NCI-H2227 (cell line): ENCODE results near the gene CTSW.

Experiments used
- DNase-seq: peaks from one replicate; lab custom pipeline; 2025; ENCODE audit not compliant: unreplicated experiment; lab: John Stamatoyannopoulos, UW

Gene CTSW

DNA sequence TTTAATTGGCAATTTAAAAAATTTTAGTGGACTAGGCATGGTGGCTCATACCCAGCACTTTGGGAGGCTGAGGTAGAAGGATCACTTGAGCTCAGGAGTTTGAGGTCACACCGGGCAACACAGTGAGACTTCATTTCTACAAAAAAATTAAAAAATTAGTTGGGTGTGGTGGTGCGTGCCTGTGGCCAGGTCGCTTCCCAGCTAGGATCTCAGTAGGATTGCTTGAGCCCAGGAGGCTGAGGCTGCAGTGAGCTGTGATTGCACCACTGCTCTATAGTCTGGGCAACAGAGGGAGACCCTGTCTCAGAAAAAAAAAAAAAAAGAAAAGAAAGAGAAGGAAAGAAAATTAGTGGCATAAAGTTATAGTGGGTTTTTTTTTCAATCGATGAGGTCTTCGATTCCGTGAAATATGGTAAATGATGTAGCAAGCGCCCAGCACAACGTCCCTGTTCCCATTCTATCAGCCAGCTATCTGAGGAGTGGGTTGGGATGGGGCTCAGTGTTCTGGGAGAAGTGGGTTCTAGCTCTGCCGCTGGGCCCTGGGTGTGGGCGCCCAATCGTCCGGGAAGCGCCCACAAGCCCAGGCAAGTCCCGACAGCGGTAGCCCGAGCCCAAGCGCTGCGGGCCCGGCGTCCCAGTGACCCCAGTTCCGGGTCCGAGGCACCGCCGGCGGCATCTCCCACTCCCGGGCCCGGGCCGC lies 19.2 kb downstream of the CTSW start:
- DNase-seq = no peak

- peak; percentile 22 for DNase-seq
Measured at GRCh38 chr11:65899356-65900124, 19.9 kb downstream of the CTSW start.

DNA sequence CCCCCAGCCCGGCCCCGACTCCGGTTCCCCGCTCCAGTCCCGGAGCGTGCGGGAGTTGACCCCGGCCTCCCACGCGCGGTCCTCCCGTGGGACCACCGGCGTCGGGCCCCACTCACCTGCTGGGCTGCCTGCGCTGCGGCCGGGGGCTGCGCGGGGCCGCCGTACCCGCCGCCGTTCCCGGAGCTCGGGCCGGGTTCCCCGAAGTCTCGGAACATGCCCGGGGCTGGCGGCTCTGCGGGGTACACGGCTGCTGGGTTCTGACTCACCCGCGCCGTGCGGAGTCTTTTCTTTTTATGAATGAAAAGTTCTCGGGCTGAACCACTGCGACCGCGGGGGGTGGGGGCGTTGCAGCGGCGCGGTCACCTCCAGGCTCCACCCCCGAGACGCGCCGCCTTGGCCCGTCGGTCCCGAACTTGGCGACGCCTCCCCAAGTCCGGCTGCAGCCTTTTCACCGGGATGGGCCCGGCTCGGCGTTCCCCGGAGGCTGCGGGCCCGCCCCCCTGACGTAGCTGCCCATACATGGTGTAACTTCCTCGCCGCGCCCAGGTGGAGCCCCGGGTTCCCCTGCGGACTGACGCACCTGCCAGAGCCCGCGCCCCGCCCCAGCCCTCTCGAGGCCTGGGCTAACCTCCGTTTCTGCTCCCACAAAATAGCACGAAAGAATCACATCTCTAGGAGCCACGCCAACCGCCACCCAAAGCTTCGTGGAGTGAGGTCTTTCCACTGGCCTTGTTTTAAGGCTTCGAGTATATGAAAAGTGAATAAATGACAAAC lies 20.7 kb downstream of the CTSW start, which contains the start of gene FOSL1:
Gene FOSL1 (minus strand): TSS at position 264 of the 774 bp plus-strand sequence. CDS start 49 bp downstream, at position 215.
- DNase-seq = peak; percentile 79

DNA sequence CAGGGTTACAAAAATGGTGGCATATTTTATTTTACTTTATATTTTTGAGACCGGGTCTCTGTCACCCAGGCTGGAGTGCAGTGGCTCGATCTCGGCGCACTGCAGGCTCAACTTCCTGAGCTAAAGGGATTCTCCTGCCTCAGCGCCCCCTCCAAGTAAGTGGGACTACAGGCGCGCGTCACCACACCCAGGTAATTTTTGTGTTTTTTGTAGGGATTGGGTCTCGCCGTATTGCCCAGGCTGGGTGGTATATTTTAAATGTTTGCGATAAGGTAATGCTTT lies 21.2 kb downstream of the CTSW start:
- DNase-seq = no peak

DNA sequence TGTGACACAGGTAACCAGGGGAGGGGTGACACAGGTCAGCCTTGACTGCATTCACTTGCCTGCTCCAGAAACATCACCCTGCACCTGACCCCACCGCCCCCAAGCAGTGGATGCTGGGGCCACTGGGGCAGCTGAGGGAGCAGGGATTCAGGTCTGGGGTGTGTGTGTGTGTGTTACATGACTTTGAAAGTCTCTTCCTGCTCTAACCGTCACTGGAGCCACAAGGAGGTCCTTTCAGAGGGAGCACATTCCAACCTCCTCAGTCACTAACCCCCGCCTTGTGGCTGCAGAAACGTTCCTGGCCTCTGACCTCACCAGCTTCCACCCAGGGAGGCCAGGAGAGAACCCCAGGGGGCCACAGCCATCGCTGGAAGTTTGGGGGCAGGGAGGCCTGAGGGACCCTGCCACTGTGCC lies 23.4 kb downstream of the CTSW start:
- no peak for DNase-seq

- no peak for DNase-seq
Measured at GRCh38 chr11:65903715-65904114, 24.1 kb downstream of the CTSW start.

- no peak for DNase-seq
Measured at GRCh38 chr11:65906602-65907001, 27.0 kb downstream of the CTSW start.

DNA sequence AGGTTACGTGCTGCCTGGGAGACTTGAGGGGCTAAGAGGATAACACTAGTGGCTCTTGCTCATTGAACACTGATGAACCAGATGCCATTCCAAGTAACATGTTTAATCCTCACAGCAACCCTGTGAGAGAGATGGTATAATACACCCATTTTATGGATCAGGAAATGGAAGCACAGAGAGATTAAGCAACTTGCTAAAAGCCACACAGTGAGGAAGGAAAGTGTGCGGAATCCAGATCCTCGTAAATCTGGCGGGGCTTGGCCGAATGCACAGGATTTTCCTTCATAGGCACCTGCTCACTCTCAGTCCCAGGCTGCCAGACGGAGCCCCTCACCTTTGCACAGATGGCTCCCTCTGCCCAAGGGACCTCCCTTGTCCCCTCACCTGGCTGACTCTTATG lies 28.2 kb downstream of the CTSW start:
- DNase-seq = no peak

DNA sequence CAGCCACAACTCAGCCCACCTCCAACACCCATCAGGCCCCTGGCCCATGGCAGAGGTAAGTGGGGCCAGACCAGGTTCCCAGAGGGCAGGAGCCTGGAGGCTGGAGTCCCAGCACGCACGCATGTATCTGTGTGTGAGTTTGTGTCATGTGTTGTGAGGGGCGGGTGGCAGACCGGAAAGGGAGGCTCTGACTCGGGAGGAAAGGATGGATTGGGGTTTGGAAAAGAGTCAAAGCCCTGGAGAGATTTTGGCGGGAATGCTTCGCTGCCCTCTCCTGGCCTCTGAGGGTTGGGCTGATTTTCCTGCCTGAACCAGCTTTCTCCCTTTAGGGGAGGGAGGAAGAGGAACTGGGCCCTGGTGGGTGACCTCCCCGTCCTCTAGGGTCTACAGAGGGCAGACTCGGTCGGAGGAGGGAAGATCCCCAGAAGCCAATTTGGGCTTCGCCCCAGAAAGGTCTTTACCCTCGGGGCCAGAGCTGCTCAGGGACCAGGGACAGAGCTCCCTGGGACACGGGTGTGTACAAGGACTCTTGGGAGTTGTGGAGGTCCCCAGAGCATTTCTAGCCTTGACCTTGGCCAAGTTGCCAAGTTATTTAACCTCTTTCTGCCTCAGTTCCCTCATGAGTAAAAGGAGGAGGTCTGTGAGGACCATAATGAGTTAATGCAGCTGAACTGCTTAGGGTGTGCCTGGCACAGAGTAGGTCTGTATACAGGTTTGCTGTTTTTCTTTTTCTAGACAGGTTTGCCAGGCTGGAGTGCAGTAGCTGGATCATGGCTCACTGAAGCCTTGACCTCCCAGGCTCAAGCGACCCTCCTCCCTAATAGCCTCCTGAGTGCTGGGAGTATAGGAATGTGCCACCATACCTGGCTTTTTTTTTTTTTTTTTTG lies 32.3 kb downstream of the CTSW start:
- DNase-seq = peak; percentile 65

DNA sequence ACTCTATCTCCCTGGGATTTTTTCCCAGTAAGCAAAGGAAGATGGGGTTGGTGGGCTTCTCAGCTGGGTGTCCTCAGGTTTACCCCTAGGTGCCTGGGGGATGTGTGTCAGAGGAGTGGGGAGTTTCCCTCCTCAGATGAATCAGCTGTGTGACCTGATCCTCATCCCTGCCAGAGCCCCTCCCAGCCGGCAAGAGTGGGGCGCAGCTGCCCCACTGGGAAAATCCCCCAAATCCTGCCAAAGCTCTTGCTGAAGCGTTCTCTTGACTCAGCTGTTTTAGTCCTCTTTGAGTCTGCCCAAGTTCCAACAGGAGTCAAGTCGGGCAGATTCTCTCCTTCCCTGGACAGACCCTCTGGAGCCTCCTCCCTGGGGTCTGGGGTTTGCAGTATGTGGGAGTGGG lies 33.2 kb downstream of the CTSW start:
- no peak for DNase-seq

DNA sequence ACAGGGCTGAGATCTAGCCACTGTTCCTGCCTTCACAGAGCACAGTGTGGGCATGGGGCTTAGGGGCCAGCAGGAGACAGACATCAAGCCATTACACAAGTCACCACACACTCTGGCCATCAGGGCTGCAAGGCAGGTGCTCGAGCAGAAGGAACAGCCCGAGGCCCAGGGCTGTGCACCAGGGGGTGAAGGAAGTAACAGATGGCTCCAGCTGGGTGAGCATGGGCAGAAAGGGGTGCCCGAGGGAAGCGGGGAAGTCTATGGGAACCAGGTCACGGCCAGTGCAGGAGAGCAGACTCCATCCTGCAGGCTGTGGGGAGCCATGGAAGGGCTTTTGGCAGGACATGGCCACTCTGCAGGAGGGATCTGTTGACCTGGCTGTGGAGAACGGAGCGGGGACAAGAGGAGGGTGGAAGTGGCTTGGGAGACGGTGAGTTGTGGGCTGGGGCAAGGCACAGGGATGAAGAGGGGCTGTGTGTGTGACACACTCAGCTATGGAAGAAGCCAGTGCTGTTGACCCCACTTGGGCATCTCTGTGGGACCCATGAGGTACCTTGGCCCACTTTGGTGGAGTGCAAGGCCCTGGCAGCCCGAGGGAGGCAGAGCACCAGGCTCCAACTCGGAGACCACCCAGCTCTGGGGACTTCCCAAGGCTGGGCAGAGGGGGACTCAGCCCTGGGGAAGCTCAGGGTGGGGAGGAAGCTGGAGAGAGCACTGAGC lies 35.6 kb downstream of the CTSW start:
- no peak for DNase-seq

DNA sequence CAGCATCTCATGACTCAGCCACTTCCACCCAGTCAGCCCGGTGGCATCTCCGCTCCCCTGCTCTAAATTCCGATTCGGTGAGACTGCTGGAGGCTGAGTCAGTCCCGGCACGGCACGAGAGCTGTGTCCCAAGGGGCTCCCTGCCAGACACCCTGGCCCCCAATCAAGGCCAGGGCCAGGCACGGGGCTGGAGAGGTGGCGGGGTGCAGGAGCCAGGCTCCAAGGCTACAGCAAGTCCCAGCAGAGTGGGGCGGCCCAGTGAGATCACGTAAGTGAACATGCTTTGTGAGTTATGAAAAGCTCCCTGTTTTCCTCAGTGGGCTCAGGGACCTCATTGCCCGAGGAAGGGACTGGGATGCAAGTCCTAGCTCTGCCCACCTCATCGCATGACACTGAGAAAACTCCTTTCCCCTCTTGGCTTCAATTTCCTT lies 36.2 kb downstream of the CTSW start:
- DNase-seq = no peak

DNA sequence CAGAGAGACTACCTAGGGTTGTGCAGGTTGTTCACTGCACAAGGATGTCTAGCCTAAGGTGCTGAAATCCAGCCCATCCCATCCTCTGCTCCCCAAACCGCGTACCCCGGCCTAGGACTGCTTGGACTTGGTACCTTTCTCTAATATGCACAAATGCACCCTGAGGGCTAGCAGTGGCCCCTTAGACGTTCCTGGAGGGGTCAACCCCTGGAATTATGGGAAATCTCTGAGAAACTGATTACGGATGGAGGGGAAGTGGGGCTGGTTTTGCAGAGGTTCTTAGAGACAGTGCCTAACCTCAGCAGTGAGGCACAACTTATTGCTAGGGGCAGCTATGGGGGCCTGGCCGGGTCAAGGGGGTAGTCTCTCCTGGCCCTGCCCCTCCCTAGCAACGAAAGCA lies 36.8 kb downstream of the CTSW start:
- no peak for DNase-seq

DNA sequence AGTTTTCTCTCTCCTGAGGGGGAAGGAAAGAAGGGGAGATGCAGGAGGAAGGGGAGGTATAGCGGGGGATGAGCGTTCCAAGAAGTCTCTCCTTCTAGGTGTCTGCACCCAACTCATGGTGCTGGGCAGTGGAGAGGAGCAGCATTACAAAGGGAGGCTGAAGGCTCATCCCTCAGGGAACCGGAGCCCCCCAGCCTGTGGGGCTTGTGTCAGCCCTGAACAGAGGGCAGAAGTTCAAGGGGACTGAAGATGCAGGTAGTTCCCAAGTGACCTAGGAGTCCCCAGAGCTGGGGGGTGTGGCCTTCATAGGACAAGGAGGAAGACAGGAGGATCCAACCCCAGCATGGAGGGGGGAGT lies 37.4 kb downstream of the CTSW start:
- no peak for DNase-seq

DNA sequence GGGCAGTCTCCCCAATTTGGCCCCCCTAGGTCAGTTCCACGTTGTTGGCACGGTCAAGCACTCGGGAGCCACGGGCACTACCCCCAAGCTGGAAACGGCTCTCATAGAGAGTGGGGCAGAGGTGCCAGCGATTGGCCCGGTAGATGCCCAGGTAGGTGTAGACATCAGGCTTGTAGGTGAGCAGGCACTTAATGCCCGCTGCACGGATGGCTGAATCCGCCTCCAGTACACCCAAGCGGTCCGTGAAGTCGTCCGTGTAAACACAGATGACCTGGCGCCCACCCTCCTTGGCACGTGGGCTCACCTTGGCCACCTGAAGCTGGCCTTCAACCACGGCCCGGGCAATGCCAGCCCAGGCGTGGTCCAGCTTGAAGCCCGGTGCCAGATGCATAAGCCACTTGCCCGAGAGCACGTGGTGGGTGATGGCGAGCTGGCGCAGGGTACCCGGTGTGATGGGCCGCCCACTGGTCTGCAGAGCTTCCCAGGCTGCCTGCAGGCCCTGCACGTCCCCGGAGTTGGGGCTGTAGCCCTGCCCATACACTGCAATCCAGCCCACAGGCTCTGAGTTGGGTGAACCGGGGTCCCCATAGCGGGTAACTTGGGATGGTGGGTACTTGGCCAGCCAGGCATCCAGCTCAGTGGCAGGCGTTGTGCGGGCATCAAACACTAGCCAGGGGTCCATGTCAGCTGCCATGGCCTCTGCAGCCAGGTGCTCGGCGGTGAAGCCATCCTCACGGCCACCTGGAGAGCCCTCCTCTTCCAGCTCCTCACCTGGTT lies 38.0 kb downstream of the CTSW start:
- DNase-seq = no peak

GRCh38 chr11:65918211-65919140 lies 38.8 kb downstream of the CTSW start, which contains the start of gene C11orf68:
TSS of gene C11orf68 (minus strand) at chr11:65919062. CDS start at chr11:65919031, 31 bp downstream.
- DNase-seq = peak; percentile 57

DNA sequence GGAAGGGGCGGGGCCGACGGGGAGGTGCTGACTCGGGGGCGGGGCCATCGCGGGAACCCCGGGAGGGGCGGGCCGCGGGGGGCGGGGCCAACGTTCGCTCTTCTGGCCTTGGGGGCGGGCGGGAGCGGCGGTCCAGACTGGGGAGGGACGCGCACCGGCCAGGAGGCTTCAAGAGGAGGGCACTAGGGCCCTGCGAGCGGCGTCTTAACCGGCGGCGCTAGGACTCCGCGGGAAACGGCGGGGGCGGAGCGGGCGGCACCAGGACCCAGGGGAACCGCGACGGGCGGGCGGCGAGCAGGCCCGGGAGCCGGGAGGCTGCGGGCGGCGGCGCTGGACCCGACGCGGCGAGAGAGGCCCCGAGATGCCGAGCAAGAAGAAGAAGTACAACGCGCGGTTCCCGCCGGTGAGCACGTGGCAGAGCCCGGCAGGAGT lies 39.5 kb downstream of the CTSW start, which contains the start of gene DRAP1:
Gene DRAP1 (plus strand): TSS at position 286 of the 432 bp plus-strand sequence. CDS start 76 bp downstream, at position 362.
- peak; percentile 98 for DNase-seq
